ENCODE data around the gene CEP128.

The CEP128 gene

GRCh38 chr14:80679273-80679672 lies 262.3 kb downstream of the CEP128 start:
- no peak overlapping the region for H3K4me3 ChIP-seq (replicated peaks; ENCODE audit: low read depth, low read length)
- no peak for DNase-seq (ENCODE audit: extremely low read depth, low read depth)
- no peak for TF ChIP-seq CTCF (IDR thresholded peaks at IDR 0.05; ENCODE audit: low read depth, low read length, missing control alignments)

DNA sequence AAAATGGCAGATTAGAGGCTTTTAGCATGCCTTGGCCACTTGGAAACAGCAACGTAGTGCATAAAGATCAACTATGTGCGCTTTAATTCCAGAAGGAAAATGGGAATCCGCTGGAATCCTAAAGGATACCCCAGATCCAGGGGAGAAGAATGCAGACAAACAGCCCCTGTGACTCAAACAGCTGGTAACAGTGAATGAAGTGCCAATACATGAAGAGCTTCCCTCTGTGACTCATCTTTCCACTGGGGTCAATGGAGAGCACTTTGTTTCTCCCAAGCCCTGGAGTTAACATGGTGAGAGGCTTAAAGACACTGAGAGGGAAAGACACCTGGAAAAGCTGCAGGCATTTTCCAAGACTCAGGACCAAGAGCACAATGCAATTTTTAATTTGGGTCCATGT lies 263.1 kb downstream of the CEP128 start:
- H3K4me3 ChIP-seq (replicated peaks; ENCODE audit: low read depth, low read length): no peak overlapping the region
- TF ChIP-seq CTCF (IDR thresholded peaks at IDR 0.05; ENCODE audit: low read depth, low read length, missing control alignments): no peak
- DNase-seq (ENCODE audit: extremely low read depth, low read depth): peak; percentile 10

DNA sequence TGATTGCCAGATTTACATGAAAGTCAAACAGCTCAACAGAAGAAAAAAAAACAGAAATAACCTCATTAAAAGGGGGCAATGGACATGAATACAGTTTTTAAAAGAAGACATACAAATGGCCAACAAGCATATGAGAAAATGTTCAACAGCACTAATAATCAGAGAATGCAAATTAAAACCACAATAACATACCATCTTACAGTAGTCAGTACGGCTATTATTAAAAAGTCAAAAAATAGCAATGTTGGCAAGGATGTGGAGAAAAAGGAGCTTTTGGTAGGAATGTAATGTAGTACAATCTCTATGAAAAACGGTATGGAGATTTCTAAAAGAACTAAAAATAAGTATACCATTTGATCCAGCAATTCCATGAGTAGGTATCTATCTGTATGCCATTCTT lies 272.1 kb downstream of the CEP128 start:
- no peak overlapping the region for H3K4me3 ChIP-seq (replicated peaks; ENCODE audit: low read depth, low read length)
- TF ChIP-seq CTCF (IDR thresholded peaks at IDR 0.05; ENCODE audit: low read depth, low read length, missing control alignments): no peak
- no peak for DNase-seq (ENCODE audit: extremely low read depth, low read depth)

DNA sequence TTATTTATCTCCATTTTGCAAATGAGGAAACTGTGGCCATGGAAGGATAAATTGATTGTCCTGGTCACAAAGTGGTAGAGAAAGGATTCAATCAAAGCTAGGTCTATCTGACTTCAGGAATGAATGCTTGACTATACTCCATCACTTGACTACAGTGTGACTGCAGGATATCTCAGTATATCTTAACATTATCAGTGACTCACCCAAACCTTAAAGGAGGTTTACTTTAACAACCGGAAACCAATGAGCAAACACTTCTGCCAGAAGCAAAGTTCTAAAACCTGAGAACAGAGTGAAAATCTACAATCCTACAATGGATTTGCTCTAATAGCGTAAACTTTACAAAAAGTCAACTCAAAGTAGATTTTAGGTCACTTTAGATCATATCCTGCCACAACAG lies 277.0 kb downstream of the CEP128 start:
- no peak overlapping the region for H3K4me3 ChIP-seq (replicated peaks; ENCODE audit: low read depth, low read length)
- DNase-seq (ENCODE audit: extremely low read depth, low read depth): no peak
- TF ChIP-seq CTCF (IDR thresholded peaks at IDR 0.05; ENCODE audit: low read depth, low read length, missing control alignments): no peak

- DNase-seq (ENCODE audit: extremely low read depth, low read depth): no peak
- H3K4me3 ChIP-seq (replicated peaks; ENCODE audit: low read depth, low read length): no peak overlapping the region
- TF ChIP-seq CTCF (IDR thresholded peaks at IDR 0.05; ENCODE audit: low read depth, low read length, missing control alignments): no peak
Observed at GRCh38 chr14:80663541-80663940, 278.0 kb downstream of the CEP128 start.

DNA sequence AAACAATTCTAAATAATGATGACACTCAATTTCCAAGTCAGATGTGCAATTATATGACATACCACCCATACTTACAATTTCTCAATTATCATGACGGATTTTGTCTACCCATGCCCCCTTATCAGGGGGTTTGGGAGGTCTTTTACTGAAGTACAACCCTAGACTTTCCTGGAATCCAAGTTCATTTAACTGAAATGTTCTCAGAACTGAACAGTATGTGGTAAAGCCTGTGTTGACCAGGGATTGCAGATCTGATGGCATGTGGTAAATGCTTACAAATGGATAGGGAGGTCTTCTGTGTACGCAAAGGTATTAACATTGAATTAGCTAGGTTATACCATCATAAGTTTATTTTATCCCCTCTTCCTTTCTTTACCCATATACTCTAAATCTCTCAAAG lies 281.8 kb downstream of the CEP128 start:
- no peak overlapping the region for H3K4me3 ChIP-seq (replicated peaks; ENCODE audit: low read depth, low read length)
- no peak for TF ChIP-seq CTCF (IDR thresholded peaks at IDR 0.05; ENCODE audit: low read depth, low read length, missing control alignments)
- DNase-seq (ENCODE audit: extremely low read depth, low read depth): no peak

DNA sequence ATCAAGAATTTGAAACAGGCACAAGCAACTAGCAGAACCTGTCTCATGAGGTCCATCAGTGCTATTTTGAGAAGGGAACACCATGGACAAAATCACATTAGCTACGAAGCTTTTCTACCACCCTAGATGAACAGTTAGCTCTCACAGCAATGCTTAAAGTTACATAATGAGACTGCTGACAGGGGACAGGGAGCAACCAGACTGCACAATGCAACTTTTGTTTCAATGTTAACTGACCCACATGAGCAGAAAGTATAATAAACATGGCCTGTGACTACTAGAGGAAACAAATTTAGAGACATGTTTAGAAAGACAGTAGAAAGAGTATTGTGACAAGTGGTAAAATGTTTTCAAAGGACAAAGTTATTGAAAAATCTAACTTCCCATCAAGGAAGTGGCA lies 282.8 kb downstream of the CEP128 start:
- TF ChIP-seq CTCF (IDR thresholded peaks at IDR 0.05; ENCODE audit: low read depth, low read length, missing control alignments): no peak
- DNase-seq (ENCODE audit: extremely low read depth, low read depth): no peak
- no peak overlapping the region for H3K4me3 ChIP-seq (replicated peaks; ENCODE audit: low read depth, low read length)

Measured in HFF-Myc (cell line).